H54 (cell line): ENCODE data around the gene BARHL1.
A peak's percentile ranks its signal among the peaks of the same experiment; 100 is the strongest.

ENCODE experiments used
- DNase-seq: peaks from one replicate; pipeline ENCODE4 v3.0.0; 2011; ENCODE audit warnings: low spot score, mixed read lengths; ENCODE audit not compliant: insufficient read length
- FAIRE-seq: peaks from 3 replicates; lab custom pipeline; 2011; peaks lifted over from hg19 to GRCh38; lab: Jason Lieb, UNC
- POLR2A ChIP-seq: IDR thresholded peaks from 2 replicates; pipeline ENCODE4 v1.6.1; 2011; ENCODE audit warnings: low read depth, mild to moderate bottlenecking, low read length

BARHL1 gene

DNA sequence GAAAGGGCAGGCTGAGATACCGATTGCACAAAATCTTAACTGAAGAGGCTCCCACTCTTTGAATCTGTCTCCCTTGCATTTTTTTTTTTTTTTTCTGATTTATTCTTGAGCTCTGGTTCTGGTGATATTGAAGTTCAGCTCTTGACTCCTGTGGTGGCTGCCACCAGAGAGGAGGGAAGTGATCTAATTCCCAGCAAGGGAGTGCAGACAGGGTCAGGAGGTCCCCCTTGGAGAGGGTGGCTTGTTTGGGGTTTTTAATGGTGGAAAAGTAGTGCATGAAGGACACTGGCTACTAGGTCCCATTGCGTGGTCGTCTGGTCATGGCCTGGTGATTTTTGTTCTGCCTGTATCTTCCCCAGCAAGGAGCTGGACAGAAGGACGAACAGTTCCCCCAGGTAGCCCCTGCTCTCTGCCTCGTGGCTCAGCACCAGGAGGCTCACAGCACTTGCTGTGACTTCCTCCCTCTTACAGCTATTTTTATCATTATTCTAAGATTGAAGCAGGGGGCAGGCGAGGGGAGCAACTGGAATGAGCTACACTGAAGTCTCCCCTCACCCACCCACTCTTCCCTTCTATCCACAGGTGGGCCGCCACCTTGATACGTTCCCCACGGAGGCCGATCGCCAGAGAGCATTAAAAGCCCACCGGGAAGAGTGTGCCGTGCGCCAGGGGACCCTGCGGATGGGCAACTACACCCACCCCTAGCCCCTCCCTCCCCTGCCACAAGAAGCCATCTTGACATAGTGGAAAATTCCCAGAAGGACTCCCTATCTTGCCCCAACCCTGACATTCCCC is 10.4 kb upstream of the BARHL1 start:
- DNase-seq: no peak
- TF ChIP-seq POLR2A: no peak

GRCh38 chr9:132572921-132573320 is 9.5 kb upstream of the BARHL1 start:
- FAIRE-seq (no peak), DNase-seq (no peak)
- no peak for TF ChIP-seq POLR2A

More for the DNA sequence above, 10.4 kb upstream of the BARHL1 start:
- no peak for FAIRE-seq

DNA sequence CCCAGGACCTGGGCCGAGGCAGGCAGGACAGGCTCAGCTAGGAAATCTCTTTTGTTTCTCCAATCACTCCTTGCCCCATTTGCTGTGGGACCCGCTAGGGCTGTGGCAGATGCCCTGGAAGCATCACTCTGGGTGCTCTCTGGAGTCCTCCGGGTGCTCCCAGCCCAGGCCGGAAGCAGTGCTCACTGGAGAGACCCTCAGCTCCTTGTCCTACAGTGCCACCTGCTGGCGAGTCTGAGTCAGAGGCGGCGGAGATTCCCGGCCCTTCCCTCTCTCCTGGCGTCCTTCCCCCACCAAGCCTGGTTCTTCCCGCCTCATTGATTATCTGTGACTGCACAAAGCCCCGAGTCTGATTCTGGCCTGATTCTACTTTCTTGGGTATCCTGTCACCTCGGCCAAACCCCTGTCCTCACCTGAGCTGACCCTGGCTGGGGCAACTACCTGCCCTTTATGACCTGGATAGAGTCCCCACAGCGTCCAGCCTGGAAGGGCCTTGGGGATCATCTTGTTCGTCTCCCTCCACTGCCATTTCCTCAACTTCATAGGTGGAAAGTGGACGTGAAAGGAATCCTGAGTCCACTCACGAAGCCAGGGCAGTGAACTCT is 7.3 kb upstream of the BARHL1 start:
- peak; percentile 97 for DNase-seq
- no peak for TF ChIP-seq POLR2A
- FAIRE-seq: peak; percentile 73

DNA sequence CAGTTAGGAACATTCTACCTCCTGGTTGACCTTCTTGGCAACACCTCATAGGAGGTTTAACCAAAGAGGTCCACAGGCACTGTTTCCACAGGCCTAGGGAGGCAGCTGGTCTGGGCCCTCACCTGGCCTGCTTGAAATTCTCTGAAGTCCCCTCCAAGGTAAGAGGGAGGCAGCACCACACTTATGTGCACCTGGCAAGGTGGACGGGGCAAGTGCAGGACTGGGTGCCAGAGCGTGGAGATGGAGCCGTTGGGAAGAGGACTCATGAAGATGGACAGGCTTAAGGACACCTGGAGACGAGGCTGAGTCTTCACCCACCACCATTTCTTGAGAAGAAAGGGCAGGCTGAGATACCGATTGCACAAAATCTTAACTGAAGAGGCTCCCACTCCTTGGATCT is 6.6 kb upstream of the BARHL1 start:
- DNase-seq (no peak), FAIRE-seq (no peak)
- TF ChIP-seq POLR2A: no peak

DNA sequence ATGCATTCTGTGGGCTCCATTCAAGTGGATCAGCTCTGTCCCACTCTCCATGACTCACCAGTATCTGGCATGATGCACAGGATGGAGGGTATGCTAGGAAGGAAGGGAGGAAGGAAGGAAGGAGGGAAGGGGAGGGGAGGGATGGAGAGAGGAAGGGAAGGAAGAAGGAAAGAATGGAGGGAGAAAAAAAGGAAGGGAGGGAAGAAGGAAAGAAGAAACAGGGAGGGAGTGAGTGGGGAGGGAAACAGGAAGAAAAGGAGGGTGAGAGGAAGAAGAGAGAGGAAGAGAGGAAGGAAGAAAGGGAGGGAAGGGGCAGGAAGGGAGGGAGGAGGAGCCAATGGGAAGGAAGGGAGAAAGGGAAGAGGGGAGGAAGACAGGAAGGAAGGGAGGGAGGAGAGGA is 5.3 kb upstream of the BARHL1 start:
- no peak for TF ChIP-seq POLR2A
- DNase-seq (no peak), FAIRE-seq (no peak)

DNA sequence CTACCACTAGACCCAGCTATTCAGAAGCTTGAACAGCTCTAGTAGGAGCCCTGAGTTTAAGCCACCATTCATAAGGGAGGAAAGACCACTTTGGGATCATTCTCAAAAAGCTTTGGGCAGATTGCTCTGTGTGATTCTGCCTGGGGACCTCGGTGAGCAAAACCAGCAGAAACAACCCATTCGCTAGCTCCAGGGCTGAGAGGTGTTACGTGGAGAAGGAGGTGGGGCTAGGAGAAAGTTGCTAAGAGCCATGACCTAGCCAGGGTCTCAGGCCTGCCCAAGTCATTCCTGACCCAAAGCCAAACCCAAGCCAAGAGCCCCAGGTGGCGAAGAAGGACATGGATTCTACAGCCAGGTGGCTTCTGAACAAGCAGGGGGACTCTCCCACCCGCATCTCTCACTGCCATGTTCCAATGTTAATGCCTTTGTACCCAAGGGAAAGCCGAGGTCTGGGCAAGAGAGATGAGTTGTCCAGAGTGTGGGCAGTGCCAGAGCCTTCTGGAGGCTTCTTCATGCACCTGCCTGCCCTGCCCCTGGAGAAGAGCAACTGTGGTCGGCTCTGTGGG is 4.0 kb upstream of the BARHL1 start:
- DNase-seq: no peak
- TF ChIP-seq POLR2A: no peak
- no peak for FAIRE-seq

DNA sequence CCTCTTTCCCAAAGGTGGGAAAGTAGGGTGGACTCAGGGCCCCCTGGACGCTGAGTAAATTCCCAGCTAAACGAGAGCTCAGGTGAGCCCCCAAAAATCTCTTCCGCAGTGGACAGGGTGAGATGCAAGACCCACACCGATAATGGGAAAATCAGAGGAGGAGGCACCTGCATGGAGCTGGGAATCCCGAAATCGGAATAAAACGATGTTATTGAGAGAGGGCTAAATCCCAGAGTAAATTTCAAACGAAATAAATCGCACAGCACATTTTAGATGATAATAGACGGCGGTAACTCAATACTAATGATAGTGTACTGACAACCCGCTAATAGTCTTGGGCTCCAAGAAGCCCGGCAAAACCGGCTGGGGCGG is 3.0 kb upstream of the BARHL1 start:
- DNase-seq (no peak), FAIRE-seq (no peak)
- TF ChIP-seq POLR2A: no peak

- TF ChIP-seq POLR2A: no peak
- DNase-seq (no peak), FAIRE-seq (no peak)
These were observed 579 bp downstream of the BARHL1 start for GRCh38 chr9:132582786-132583583.

DNA sequence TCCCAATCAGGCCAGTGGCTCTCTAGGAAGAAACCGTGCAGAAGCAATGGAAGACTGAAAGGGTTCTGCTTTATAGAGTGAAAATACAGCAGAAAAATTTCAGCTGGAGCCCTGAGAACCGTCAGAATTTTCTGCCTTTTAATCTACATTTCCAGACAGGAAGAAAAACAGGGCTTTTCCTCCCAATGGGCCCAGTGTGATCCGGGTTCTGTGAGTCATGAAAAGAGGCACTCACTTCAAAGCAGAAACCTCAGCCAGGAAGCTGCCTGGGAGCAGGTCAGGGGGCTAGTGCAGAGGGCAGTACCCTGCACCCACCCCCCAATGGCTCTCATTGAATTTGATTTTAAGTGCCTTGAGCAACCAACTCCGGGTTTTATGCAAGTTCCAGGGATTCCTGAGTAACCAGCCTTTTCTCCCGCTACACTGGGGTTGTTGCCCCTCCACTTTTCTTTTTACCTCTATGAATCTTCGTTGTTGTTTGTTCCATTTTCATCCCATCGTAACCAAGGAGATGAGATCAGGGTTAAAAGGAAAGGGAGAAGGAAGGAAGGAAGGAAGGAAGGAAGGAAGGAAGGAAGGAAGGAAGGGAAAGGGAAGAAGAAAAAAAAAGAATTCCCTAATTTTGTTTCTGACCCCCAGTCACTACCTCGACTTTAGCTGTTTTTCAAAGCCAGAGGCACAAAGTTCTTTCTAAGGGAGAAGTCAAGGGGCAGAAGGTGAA is 1.3 kb downstream of the BARHL1 start:
- no peak for TF ChIP-seq POLR2A
- peak; percentile 72 for DNase-seq
- FAIRE-seq: no peak

DNA sequence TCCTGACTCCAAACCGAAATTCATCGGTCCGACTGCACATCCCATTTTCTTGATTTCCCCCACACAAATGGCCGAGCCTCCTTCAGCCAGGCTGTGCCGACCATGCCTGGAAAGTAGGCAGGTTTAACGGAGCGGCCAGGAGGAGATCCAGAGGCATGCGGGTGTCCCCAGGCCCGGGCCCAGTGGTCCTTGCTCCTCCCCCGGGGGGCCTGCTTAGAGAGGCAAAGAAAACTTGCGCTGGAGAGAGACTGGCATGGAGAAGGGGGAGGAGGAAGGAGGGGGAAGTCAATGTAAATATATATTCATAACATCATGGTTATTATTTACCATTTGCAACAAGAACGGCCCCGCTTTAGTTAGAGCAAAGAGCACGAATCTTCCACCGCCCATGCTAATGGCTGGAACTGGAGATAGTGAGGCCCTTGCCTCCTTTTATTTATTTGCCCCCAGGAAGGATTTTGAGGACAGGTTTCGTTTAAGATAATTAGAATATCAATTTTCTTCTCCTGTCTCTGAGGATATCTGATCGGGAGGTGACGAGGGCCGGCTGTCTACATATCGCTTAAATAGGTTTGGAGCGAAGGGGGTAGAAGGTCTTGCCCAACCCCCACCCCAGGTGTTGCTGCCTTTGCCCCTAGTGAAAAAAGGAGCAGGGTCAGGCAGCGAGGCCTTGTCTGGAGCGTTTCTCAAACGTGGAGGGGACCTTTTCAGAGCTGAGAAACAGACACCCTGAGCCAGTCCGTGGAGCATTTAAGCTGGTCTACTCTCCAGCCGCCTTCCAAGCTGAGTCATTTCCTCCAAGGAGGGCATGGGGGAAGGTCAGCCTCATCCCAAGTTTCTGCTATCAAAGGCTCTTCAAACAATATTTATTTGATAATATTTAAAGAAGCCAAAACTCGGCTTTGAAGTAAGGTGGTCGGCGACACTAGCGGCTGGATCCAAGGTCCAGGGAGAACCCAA is 2.5 kb downstream of the BARHL1 start:
- DNase-seq (peak; percentile 99), FAIRE-seq (peak; percentile 95)
- no peak for TF ChIP-seq POLR2A

DNA sequence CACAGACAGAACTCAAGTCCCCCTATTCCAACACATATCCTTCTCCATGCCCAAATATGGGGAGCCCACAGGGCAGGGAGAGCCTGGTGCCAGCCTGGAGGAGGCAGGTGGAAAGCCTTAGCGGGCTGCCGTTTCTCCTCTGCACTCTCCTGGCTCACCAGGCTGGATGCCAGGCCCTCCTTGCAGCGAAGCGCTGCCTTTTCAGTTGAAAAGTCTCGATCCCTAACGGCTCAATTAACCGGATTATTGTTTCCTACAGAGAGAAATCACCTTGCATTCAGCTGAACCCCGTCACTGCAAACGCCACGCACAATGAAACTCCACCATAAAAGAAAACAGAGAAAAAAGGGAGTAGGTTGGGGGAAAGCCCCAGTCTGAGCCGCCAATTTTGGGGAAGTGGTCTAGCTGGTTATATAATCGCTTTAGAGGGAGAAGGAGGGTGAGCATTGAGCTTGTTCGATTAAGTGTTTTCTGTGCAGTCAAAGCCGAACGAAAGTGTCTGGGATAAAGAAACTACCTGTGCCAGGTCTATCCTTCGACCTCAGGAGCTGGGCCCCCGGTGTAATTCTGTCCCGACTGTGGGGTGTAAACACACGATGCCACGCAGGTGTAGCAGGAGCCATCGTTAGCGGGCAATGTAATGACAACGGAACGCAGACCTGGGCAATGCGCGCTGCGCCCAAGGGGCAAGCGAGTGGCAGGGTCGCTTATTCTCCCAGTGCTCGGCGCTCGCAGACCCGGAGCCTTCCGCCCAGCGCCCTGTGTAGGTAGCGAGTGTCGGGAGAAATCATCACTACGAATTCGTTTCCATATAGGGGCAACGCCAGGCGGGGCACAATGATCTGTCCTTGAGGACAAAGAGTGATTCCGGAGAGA is 3.8 kb downstream of the BARHL1 start:
- no peak for TF ChIP-seq POLR2A
- DNase-seq (no peak), FAIRE-seq (no peak)
